Lung (tissue), 12 donors: Measurements from ENCODE around the gene KCNH8. TPM values are rescaled to one million over a fixed set of nuclear protein-coding genes. Genes with fewer than 3 reads are reported as not detected.

Experiments
- ATAC-seq: fragments of 200-7000 bp; cut with Tn5 transposase; one replicate; pipeline ENCODE4 v1.9.1; 2020; ENCODE audit warnings: moderate number of reproducible peaks; ENCODE audit not compliant: insufficient read depth, low FRiP score
- DNase-seq, 3 donors: peaks; one replicate each; pipeline ENCODE4 v3.0.0-alpha.2; 2013 to 2017
- H3K27ac ChIP-seq, 2 donors: one replicate each; pipeline ENCODE4 v1.5.1; 2013; ENCODE audit warnings: mild to moderate bottlenecking in 2 of 2, moderate library complexity in 2 of 2, control low read depth in 1 of 2, inconsistent platforms in 1 of 2, low read depth in 1 of 2, low read length in 1 of 2
- H3K27me3 ChIP-seq, 3 donors: one replicate each; pipeline ENCODE4 v1.5.1; 2013; ENCODE audit warnings: low read length in 2 of 3; ENCODE audit not compliant: control insufficient read depth in 3 of 3, insufficient read depth in 3 of 3
- H3K36me3 ChIP-seq, 4 donors: one replicate each; pipeline ENCODE4 v1.5.1; 2013; ENCODE audit warnings: low read length in 4 of 4, mild to moderate bottlenecking in 1 of 4, moderate library complexity in 1 of 4; ENCODE audit not compliant: control insufficient read depth in 4 of 4, insufficient read depth in 4 of 4
- H3K4me1 ChIP-seq, 5 donors: one replicate each; pipeline ENCODE4 v1.5.1; 2013; ENCODE audit warnings: low read length in 5 of 5, mild to moderate bottlenecking in 2 of 5, moderate library complexity in 1 of 5; ENCODE audit not compliant: control insufficient read depth in 5 of 5, insufficient read depth in 5 of 5
- H3K4me3 ChIP-seq: one replicate; pipeline ENCODE4 v1.5.1; 2013; ENCODE audit warnings: mild to moderate bottlenecking, control low read depth, moderate library complexity
- H3K9ac ChIP-seq, 2 donors: one replicate each; pipeline ENCODE4 v1.5.1; 2013; ENCODE audit warnings: low read length in 2 of 2, control low read depth in 1 of 2; ENCODE audit not compliant: insufficient read depth in 1 of 2
- H3K9me3 ChIP-seq, 4 donors: one replicate each; pipeline ENCODE4 v1.5.1; 2013; ENCODE audit warnings: low read length in 3 of 4, mild to moderate bottlenecking in 1 of 4, moderate library complexity in 1 of 4; ENCODE audit not compliant: control insufficient read depth in 4 of 4, insufficient read depth in 3 of 4
- WGBS, 2 donors: extraction: QIAGEN DNeasy Blood & Tissue Kit; methylation state at CpG; one replicate each; pipeline ENCODE4 v1.1.7; 2013; 5-methylcytosine and 5-hydroxymethylcytosine counted together
- polyA plus RNA-seq, 2 donors: library from polyadenylated mRNA; stranded (reverse); fragments of 200-250 nt; gene quantifications; one replicate each; pipeline ENCODE4 v1.2.1, GENCODE V29; 2013
- total RNA-seq, 2 donors: library from RNA; depleted of rRNA in 1 of 2; stranded (reverse); fragments of >200 nt in 1 of 2; gene quantifications; one replicate each; pipeline ENCODE4 v1.2.1, GENCODE V29; 2014 to 2021
- TF ChIP-seq, protein P1 (sequence below): IDR thresholded peaks from 2 replicates; pipeline ENCODE4 v1.5.1; 2012; ENCODE audit warnings: mild to moderate bottlenecking; ENCODE audit errors: control extremely low read depth, extremely low read depth
- donor health status: control.
- donor health status: control.
- donor health status: Bipolar disorder and iron deficiency.
- donor health status: healthy.
- donor health status: DM: yes; HTN: yes; CAD: no.

The KCNH8 gene
- total and polyA plus RNA-seq, 4 donors = 0.06 to 0.94 (median 0.15) TPM

DNA sequence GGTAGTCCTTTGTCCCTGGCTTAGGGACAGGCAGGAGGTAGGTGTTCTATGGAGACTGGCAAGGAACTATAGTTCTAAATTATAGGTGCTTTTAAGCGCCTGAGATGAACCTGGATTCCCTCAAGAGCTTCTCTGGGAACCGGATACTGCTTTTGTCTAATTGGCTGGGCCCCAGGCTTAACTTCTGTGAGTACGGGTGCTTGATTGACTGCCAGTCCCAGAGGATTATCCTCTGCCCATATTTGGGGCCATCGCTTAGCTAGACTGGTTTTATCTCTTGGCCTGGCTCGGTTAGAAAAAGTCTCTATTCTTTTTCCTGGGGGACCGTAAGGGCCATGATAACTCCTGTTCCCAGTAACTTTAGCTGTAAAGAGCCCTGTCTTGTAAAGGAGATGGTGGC is 339.1 kb downstream of the KCNH8 start:
- H3K27ac ChIP-seq = no peak overlapping the region
- H3K27me3 ChIP-seq = no peaks in the 10 kb centered on the region
- WGBS, 2 donors = 85 to 90% methylated on average over 6 of the region's 6 CpGs
- no peaks in the 10 kb centered on the region for H3K36me3 ChIP-seq
- H3K4me1 ChIP-seq = peaks cover 0 to 2% (median 0%) of the 10 kb centered on the region in 5 donors
- ATAC-seq = no peak
- H3K9ac ChIP-seq = no peak overlapping the region
- DNase-seq = no peak
- no peaks in the 10 kb centered on the region for H3K9me3 ChIP-seq
- TF ChIP-seq, protein P1, sequence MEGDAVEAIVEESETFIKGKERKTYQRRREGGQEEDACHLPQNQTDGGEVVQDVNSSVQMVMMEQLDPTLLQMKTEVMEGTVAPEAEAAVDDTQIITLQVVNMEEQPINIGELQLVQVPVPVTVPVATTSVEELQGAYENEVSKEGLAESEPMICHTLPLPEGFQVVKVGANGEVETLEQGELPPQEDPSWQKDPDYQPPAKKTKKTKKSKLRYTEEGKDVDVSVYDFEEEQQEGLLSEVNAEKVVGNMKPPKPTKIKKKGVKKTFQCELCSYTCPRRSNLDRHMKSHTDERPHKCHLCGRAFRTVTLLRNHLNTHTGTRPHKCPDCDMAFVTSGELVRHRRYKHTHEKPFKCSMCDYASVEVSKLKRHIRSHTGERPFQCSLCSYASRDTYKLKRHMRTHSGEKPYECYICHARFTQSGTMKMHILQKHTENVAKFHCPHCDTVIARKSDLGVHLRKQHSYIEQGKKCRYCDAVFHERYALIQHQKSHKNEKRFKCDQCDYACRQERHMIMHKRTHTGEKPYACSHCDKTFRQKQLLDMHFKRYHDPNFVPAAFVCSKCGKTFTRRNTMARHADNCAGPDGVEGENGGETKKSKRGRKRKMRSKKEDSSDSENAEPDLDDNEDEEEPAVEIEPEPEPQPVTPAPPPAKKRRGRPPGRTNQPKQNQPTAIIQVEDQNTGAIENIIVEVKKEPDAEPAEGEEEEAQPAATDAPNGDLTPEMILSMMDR = no peak
- no peak overlapping the region for H3K4me3 ChIP-seq

DNA sequence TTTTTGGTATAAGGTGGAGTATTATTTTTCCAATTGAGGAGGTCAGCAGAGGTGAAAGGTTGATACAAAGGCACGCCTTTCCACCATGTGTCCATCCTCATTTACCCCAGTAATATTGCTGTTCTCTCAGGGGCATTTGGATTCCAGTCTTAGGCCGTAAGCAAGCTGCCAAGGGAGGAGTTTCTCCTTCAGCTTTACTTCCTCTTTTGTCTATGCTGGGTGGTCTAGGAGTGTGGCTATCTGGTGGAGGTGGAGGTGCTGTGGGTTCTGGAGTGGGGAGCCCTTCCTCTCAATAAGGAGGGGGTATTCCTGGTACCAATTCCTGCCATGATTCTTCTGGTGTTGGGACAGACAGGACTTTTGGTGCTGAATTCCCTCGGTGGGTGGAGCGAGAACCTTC is 340.6 kb downstream of the KCNH8 start:
- no peak overlapping the region for H3K4me3 ChIP-seq
- ATAC-seq (no peak), DNase-seq (no peak)
- H3K9me3 ChIP-seq = no peaks in the 10 kb centered on the region
- H3K4me1 ChIP-seq = peaks cover 0 to 1% (median 0%) of the 10 kb centered on the region in 5 donors
- H3K27ac ChIP-seq = no peak overlapping the region
- H3K36me3 ChIP-seq = no peaks in the 10 kb centered on the region
- no peaks in the 10 kb centered on the region for H3K27me3 ChIP-seq
- TF ChIP-seq, protein P1 = no peak
- WGBS, 2 donors = 80 to 81% methylated on average over 4 of the region's 4 CpGs
- no peak overlapping the region for H3K9ac ChIP-seq

DNA sequence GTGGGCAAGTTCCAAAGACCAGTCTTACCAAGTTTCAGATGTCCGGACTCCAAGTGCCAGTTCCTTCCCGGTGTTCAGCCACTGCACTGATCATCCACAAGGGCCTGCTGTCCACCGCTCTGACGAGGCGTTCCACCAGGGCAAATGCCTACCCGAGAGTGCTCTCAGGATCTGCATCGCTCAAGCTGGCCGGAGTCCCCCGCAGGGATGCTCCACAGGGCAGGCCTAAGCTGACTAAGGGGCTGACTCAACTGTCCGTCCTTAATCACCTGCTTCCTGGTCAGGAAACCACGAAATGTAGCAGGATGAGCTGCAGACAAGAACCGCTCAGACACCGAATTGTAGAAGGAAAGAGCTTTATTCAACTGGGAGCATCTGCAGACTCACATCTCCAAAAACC is 341.6 kb downstream of the KCNH8 start:
- 91% methylated on average over 13 of the region's 13 CpGs for WGBS, 2 donors
- TF ChIP-seq, protein P1 = no peak
- ATAC-seq (no peak), DNase-seq (no peak)
- Histone ChIP-seq H3K9ac (no peak overlapping the region), H3K9me3 (no peaks in the 10 kb centered on the region), H3K27me3 (no peaks in the 10 kb centered on the region), H3K27ac (no peak overlapping the region), H3K36me3 (no peaks in the 10 kb centered on the region), H3K4me1 (peaks cover 0 to 1% (median 0%) of the 10 kb centered on the region in 5 donors), H3K4me3 (no peak overlapping the region)

- no peaks in the 10 kb centered on the region for H3K4me1 ChIP-seq
- H3K36me3 ChIP-seq = no peaks in the 10 kb centered on the region
- 85 to 97% methylated on average over 1 of the region's 1 CpG for WGBS, 2 donors
- no peaks in the 10 kb centered on the region for H3K27me3 ChIP-seq
- no peak overlapping the region for H3K4me3 ChIP-seq
- ATAC-seq = no peak
- H3K9me3 ChIP-seq = no peaks in the 10 kb centered on the region
- no peak overlapping the region for H3K27ac ChIP-seq
- no peak overlapping the region for H3K9ac ChIP-seq
- TF ChIP-seq, protein P1 = no peak
- DNase-seq = no peak
These were observed 357.9 kb downstream of the KCNH8 start for GRCh38 chr3:19506171-19506570.
